ENCODE results near the gene FAM83D. TPM values are rescaled to one million over a fixed set of nuclear protein-coding genes. Genes with fewer than 3 reads are reported as not detected.
A peak's percentile ranks its signal among the peaks of the same experiment; 100 is the strongest.
"Not testable (repeated sequence)": the region's sequence is repeated elsewhere in the genome, so short reads cannot be mapped to it uniquely, and the experiment has no call there.

The FAM83D gene
- total and polyA plus RNA-seq, 2 donors from 2014 or later = 0.79 to 1.2 TPM

DNA sequence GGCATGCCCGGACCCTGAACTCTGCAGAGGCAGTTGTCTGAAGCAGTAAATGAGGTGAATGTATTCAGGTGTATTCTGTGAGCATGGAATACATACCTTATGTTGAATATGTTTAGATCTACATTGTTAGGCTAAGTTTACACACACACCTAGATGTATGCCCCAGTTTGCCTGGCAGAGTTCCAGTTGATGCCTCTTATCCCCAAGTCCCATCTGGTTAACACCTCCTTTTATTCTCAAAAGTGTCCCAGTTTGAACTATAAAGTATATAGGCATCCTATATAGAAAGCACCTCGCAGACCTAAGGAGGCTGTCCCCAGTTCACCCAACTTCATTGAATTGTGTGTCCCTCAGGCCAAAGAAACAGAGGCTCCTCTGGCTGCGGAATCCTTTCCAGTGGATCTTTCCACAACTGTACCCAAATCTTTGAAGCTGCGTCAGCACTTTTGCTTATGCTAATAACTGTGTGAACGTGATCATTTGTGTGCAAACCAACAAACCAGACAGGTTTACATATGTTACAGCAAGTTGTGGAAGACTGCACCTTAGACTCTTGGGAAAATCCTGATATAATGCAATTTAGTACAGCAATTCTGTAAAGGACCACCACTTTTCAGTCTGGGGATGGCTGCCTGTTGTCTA, 31.1 kb downstream of the FAM83D start:
- intact Hi-C loops (cut with DNase I) = no loop called here
- no peak overlapping the region for H3K27ac ChIP-seq (ENCODE audit: low read depth in 2 of 2, low read length in 2 of 2)
- no peak overlapping the region for H3K4me3 ChIP-seq (ENCODE audit: low read length in 3 of 3)
- FAIRE-seq (no peak), DNase-seq (no peak)
- no peaks in the 10 kb centered on the region for H3K27me3 ChIP-seq (ENCODE audit: control insufficient read depth, insufficient read depth, low read length)
- H3K36me3 ChIP-seq (ENCODE audit: control insufficient read depth in 2 of 3, insufficient read depth in 3 of 3, low read length in 3 of 3) = peaks cover 0 to 1% (median 0%) of the 10 kb centered on the region in 3 donors
- H3K9ac ChIP-seq (ENCODE audit: low read length in 3 of 3) = no peak overlapping the region
- no peaks in the 10 kb centered on the region for H3K9me3 ChIP-seq (ENCODE audit: control insufficient read depth in 2 of 3, insufficient read depth in 1 of 3, low read length in 3 of 3)
- TF ChIP-seq, protein P1, sequence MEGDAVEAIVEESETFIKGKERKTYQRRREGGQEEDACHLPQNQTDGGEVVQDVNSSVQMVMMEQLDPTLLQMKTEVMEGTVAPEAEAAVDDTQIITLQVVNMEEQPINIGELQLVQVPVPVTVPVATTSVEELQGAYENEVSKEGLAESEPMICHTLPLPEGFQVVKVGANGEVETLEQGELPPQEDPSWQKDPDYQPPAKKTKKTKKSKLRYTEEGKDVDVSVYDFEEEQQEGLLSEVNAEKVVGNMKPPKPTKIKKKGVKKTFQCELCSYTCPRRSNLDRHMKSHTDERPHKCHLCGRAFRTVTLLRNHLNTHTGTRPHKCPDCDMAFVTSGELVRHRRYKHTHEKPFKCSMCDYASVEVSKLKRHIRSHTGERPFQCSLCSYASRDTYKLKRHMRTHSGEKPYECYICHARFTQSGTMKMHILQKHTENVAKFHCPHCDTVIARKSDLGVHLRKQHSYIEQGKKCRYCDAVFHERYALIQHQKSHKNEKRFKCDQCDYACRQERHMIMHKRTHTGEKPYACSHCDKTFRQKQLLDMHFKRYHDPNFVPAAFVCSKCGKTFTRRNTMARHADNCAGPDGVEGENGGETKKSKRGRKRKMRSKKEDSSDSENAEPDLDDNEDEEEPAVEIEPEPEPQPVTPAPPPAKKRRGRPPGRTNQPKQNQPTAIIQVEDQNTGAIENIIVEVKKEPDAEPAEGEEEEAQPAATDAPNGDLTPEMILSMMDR (IDR thresholded peaks at IDR 0.05; ENCODE audit: borderline replicate concordance, extremely low read depth, insufficient read depth) = no peak
- peaks cover 0 to 3% (median 0%) of the 10 kb centered on the region in 3 donors for H3K4me1 ChIP-seq (ENCODE audit: control insufficient read depth in 2 of 3, insufficient read depth in 2 of 3, low read depth in 1 of 3, low read length in 3 of 3)

DNA sequence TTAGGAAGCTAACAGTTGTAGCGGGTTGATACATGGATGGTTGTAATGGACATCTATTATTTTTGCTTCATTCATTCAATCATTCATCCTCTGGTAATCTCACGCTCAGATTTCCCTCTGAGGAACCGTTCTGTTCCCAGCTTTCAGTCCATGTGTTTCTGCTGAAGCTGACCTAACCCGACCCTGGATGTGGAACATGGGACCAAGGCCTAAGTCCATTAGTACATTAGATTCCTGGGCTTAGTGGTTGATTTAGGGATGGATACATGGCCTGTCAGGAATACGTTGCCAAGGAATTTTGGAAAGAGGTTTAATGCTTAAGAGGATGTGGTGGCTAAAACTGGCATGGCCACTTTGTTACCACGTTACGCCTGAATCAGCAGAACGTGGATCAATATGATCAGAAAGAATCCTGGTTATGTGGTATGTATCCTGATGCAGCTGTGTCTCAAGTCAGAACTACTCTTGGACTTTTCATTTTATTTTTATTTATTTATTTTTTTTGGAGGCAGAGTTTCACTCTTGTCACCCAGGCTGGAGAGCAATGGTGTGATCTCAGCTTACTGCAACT, 31.8 kb downstream of the FAM83D start:
- Histone ChIP-seq H3K36me3 (ENCODE audit: control insufficient read depth in 2 of 3, insufficient read depth in 3 of 3, low read length in 3 of 3) (no peaks in the 10 kb centered on the region), H3K9ac (ENCODE audit: low read length in 3 of 3) (no peak overlapping the region), H3K4me3 (ENCODE audit: low read length in 3 of 3) (no peak overlapping the region), H3K27me3 (ENCODE audit: control insufficient read depth, insufficient read depth, low read length) (no peaks in the 10 kb centered on the region), H3K4me1 (ENCODE audit: control insufficient read depth in 2 of 3, insufficient read depth in 2 of 3, low read depth in 1 of 3, low read length in 3 of 3) (peaks cover 0 to 6% (median 4%) of the 10 kb centered on the region in 3 donors), H3K9me3 (ENCODE audit: control insufficient read depth in 2 of 3, insufficient read depth in 1 of 3, low read length in 3 of 3) (no peaks in the 10 kb centered on the region), H3K27ac (ENCODE audit: low read depth in 2 of 2, low read length in 2 of 2) (no peak overlapping the region)
- DNase-seq (no peak), FAIRE-seq (no peak)
- TF ChIP-seq, protein P1 (IDR thresholded peaks at IDR 0.05; ENCODE audit: borderline replicate concordance, extremely low read depth, insufficient read depth) = no peak
- intact Hi-C loops (cut with DNase I) = no loop called here

DNA sequence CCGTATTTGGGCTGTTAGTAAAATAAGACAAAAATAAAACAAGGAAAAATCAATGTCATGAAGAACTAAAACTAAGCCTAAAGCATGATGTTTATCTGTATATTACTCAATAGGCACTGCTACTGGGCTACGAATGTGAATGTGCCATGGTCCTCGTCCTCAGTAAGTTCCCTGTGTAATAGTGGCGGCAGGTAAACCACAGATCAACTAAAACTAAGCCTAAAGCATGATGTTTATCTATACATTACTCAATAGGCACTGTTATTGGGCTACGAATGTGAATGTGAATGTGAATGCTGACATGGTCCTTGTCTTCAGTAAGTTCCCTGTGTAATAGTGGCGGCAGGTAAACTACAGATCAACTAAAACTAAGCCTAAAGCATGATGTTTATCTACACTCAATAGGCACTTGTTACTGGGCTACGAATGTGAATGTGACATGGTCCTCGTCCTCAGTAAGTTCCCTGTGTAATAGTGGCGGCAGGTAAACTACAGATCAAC, 34.0 kb downstream of the FAM83D start:
- FAIRE-seq; H3K4me3 ChIP-seq (ENCODE audit: low read length in 3 of 3); intact Hi-C loops (cut with DNase I); H3K36me3 ChIP-seq (ENCODE audit: control insufficient read depth in 2 of 3, insufficient read depth in 3 of 3, low read length in 3 of 3); H3K9ac ChIP-seq (ENCODE audit: low read length in 3 of 3); H3K9me3 ChIP-seq (ENCODE audit: control insufficient read depth in 2 of 3, insufficient read depth in 1 of 3, low read length in 3 of 3); DNase-seq; H3K27me3 ChIP-seq (ENCODE audit: control insufficient read depth, insufficient read depth, low read length); H3K27ac ChIP-seq (ENCODE audit: low read depth in 2 of 2, low read length in 2 of 2): not testable (repeated sequence)
- H3K4me1 ChIP-seq (ENCODE audit: control insufficient read depth in 2 of 3, insufficient read depth in 2 of 3, low read depth in 1 of 3, low read length in 3 of 3) = peaks cover 0 to 12% (median 6%) of the 10 kb centered on the region in 3 donors

DNA sequence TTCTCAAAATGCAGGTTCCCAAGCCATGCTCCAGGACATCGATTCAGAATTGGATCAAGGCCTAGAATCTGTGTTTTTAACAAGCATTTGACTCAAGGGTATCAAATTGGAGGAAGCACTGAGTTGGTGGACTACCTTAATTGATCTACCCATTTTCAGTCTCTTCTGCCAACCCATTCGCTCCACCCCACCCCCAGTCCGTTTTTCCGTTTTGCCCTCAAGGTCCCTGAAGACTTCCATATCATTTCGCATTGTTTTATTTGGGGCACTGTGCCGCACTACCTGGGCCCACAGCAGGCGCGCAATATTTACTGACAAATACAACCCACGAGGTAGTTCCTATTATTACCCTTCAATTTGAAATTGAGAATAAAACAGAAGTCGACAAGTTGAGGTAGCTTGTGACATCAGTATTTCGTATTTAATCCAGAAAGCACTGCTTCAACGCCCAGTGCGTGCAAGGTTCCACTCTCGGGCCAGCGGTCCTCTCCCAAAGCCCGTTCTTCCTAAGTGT, 35.4 kb downstream of the FAM83D start:
- H3K4me1 ChIP-seq (ENCODE audit: control insufficient read depth in 2 of 3, insufficient read depth in 2 of 3, low read depth in 1 of 3, low read length in 3 of 3) = peaks cover 0 to 12% (median 6%) of the 10 kb centered on the region in 3 donors
- intact Hi-C loops (cut with DNase I) = no loop called here
- no peaks in the 10 kb centered on the region for H3K9me3 ChIP-seq (ENCODE audit: control insufficient read depth in 2 of 3, insufficient read depth in 1 of 3, low read length in 3 of 3)
- no peaks in the 10 kb centered on the region for H3K27me3 ChIP-seq (ENCODE audit: control insufficient read depth, insufficient read depth, low read length)
- peak overlapping the region in 2 of 3 donors; percentile 59 to 62 for H3K9ac ChIP-seq (ENCODE audit: low read length in 3 of 3)
- no peaks in the 10 kb centered on the region for H3K36me3 ChIP-seq (ENCODE audit: control insufficient read depth in 2 of 3, insufficient read depth in 3 of 3, low read length in 3 of 3)
- DNase-seq (peak in 1 of 5 donors; percentile 5), FAIRE-seq (no peak)
- H3K4me3 ChIP-seq (ENCODE audit: low read length in 3 of 3) = peak overlapping the region; percentile 70 to 94 (median 81)
- TF ChIP-seq, protein P1 (IDR thresholded peaks at IDR 0.05; ENCODE audit: borderline replicate concordance, extremely low read depth, insufficient read depth) = no peak
- peak overlapping the region; percentile 39 to 85 for H3K27ac ChIP-seq (ENCODE audit: low read depth in 2 of 2, low read length in 2 of 2)
